GM12874 (cell line): ENCODE data around the gene ATAD3C.

ENCODE experiments used
- TF ChIP-seq, protein P1 (sequence below): IDR thresholded peaks from 2 replicates; pipeline ENCODE4 v1.5.1; 2011; ENCODE audit warnings: low read depth, mild to moderate bottlenecking, control low read depth, low read length, moderate library complexity; ENCODE audit not compliant: insufficient read depth

Gene ATAD3C

DNA sequence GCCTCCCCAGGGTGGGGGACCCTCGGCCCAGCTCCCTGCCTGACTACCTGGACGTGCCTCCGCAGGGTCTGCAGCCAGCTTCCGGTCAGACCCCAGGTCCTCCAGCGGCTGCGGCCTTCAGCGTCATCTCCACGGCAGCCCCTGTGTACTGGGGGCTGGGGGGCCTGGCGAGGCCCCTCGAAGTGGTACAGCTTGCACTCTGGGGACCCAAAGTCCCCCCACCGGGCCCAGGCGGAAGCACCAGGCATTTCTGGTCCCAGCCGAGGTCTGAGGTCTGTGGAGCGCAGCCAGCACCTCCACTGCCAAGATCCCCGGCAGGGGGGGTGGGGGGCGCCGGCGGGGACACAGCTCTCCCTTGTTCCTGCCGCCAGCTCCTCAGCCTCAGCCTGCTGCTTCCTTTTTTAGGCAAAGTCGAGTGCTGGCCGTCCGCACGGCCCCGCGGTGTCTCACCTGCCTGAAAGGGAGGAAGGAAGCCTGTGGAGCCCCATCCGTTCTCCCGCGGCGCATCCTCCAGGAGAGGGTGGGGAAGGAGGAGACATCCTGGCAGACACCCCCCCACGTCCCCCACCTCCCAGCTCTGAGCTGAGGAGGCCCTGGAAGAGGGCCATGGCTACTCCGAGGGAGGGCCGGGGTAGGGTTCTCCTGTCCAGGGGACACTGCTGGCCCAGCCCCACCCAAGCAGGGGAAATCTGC, 15.2 kb upstream of the ATAD3C start:
- TF ChIP-seq, protein P1, sequence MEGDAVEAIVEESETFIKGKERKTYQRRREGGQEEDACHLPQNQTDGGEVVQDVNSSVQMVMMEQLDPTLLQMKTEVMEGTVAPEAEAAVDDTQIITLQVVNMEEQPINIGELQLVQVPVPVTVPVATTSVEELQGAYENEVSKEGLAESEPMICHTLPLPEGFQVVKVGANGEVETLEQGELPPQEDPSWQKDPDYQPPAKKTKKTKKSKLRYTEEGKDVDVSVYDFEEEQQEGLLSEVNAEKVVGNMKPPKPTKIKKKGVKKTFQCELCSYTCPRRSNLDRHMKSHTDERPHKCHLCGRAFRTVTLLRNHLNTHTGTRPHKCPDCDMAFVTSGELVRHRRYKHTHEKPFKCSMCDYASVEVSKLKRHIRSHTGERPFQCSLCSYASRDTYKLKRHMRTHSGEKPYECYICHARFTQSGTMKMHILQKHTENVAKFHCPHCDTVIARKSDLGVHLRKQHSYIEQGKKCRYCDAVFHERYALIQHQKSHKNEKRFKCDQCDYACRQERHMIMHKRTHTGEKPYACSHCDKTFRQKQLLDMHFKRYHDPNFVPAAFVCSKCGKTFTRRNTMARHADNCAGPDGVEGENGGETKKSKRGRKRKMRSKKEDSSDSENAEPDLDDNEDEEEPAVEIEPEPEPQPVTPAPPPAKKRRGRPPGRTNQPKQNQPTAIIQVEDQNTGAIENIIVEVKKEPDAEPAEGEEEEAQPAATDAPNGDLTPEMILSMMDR, result no peak

DNA sequence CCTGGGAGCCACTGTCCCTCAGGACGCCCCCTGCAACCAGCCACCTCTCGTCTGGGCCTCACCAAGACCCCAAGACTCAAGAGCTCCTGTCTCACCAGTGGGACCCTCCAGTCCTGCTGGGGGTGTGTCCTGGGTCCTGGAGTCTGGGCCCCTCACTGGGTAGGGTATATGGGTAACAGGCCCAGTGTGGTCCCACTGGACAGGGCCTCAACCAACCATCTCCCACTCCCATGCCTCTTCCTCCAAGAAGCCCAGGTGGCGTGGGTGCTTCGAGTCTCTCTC, 14.7 kb upstream of the ATAD3C start:
- TF ChIP-seq, protein P1, result no peak

DNA sequence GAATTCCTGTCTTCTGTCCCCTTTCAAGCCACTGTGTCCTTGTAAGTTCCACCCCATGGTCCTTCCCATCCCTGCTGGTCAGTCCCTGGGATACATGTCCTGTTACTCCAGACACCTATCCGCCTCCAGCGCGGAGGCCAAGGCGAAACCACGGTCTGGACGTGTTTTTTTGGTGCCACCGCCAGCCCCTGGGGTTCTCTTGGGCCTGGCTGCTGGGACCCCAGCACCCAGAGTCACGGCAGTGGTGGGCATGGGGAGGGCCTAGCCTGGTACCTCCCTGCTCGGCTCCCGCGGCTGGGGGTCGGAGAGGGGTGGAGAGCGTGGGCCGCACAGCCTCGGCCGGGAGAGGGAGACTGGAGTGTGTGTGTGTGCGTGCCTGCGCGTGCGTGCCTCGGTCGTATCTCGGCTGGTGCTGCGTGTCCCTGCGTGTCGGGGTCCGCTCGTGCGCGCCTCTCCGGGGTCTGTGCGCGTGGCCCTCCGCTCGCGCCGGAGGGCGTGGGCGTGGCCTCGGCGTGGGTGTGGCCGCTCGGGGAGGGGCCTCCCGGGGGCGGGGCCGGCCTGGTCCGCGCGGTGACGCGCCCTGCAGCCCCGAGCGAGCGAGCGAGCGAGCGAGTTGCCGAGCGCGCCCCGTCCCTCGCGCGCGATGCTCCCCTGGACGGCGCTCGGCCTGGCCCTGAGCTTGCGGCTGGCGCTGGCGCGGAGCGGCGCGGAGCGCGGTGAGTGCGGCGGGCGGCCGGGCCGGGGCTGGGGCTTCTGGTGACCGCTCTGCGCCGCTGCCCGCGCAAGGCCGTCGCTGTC, 14.2 kb upstream of the ATAD3C start, which contains the start of gene VWA1:
Gene VWA1 (plus strand): TSS at position 585 of the 798 bp plus-strand sequence. CDS start 59 bp downstream, at position 644.
- TF ChIP-seq, protein P1, result no peak

DNA sequence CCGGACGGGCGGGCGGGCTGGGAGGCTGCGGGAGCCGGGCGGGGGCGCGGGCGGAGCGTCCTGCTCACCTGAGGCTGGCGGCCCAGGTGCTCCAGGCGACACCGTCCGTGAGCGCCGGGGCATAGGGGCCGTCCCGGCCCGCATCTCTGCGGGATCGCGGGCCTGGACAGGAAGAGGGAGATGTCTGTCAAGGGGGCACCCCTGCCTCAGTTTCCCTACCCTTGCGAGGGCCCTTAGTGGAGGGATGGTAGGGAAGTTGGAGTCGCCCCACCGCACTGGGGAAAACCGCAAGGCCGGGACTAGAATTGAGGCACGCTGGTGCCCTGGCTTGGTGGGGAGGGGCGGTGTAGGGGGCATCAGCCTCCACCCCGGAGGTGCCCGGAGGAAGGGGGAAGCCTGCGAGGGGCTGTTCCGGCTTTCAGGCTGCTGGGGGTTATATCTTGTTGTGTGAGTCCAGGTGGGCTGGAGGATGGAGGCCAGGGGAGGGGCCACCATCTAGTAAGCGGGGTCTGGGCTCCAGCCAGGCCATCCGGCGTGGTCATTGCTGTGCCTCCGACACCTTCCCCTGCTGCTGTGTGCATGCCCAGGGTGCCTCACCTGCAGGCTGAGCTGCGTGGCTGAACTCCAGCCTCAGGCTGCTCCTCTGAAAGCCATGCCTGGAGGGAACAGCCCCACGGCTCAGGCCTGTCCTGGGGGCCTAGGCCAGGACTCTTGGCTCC, 13.4 kb upstream of the ATAD3C start:
- TF ChIP-seq, protein P1, result no peak

DNA sequence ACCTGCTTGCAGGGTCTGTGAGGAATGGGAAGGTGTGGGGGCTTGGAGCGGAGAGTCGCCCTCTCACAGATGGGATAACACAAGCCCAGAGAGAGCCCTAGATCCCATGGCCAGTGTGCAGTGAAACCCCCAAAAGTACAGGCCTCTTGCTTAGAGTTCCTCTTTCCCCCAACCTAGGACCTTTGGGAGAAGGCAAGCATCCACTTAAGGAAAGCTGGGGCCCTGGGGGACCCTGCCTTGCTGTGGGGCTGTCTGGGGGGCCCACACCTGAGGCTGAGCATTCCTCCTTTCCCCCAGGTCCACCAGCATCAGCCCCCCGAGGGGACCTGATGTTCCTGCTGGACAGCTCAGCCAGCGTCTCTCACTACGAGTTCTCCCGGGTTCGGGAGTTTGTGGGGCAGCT, 12.9 kb upstream of the ATAD3C start:
- TF ChIP-seq, protein P1, result no peak

DNA sequence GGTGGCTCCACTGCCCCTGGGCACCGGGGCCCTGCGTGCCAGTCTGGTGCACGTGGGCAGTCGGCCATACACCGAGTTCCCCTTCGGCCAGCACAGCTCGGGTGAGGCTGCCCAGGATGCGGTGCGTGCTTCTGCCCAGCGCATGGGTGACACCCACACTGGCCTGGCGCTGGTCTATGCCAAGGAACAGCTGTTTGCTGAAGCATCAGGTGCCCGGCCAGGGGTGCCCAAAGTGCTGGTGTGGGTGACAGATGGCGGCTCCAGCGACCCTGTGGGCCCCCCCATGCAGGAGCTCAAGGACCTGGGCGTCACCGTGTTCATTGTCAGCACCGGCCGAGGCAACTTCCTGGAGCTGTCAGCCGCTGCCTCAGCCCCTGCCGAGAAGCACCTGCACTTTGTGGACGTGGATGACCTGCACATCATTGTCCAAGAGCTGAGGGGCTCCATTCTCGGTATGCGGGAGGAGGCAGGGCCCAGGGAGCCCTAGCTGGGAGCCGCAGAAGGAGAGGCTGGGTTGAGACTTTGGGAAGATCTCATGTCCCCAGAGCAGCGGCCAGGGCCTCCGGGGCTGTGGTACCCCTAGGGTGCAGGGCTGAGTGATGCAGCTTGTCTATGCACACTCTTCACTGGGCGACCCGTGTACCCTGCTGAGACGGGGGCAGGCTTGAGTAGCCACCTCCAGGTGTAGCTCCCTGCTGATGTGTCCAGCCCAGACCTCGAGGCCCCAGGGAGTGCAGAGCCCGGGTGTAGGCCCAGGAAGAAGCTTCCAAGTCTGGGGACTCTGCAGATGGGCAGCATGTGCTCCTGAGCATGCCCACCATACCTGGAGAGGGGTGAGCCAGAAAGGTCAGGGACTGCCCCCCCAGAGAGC, 12.2 kb upstream of the ATAD3C start:
- TF ChIP-seq, protein P1, result no peak
